Measurements from ENCODE around the gene RNPEPL1.

Gene RNPEPL1

GRCh38 chr2:240619506-240620148 lies 51.3 kb downstream of the RNPEPL1 start:
- CTCF ChIA-PET: interaction anchor here (0.6 kb wide), 1 partner anchor 37 kb away, joined by 3 read pairs; no protein-coding TSS in a partner anchor
- no peaks in the 10 kb centered on the region for H3K4me1 ChIP-seq (ENCODE audit: control insufficient read depth, insufficient read depth, low read length)

GRCh38 chr2:240620149-240620731 lies 52.0 kb downstream of the RNPEPL1 start:
- H3K4me3 ChIP-seq (ENCODE audit: low read depth, low read length): no peak overlapping the region
- ChIA-PET POLR2A (no interaction called here), CTCF (no interaction called here)
- no peaks in the 10 kb centered on the region for H3K36me3 ChIP-seq (ENCODE audit: control insufficient read depth in 2 of 2, insufficient read depth in 1 of 2, low read length in 2 of 2)
- H3K27ac ChIP-seq (ENCODE audit: extremely low read depth, low read depth, low read length): no peak overlapping the region
- no peaks in the 10 kb centered on the region for H3K4me1 ChIP-seq (ENCODE audit: control insufficient read depth, insufficient read depth, low read length)
- H3K9me3 ChIP-seq (ENCODE audit: control insufficient read depth, insufficient read depth, low read depth, low read length): no peaks in the 10 kb centered on the region
- no peak for TF ChIP-seq ZBTB20 (tag by site-specific recombination; IDR thresholded peaks at IDR 0.05)
- TF ChIP-seq ZNF837 (tag by site-specific recombination; IDR thresholded peaks at IDR 0.05): no peak
- no peak for TF ChIP-seq ZNF335 (tag by site-specific recombination; conservative IDR thresholded peaks at IDR 0.05)
- TF ChIP-seq ZNF184 (tag by site-specific recombination; IDR thresholded peaks at IDR 0.05): no peak
- no peak for TF ChIP-seq ZNF416 (tag by site-specific recombination; IDR thresholded peaks at IDR 0.05)
- TF ChIP-seq ZSCAN30 (tag by site-specific recombination; IDR thresholded peaks at IDR 0.05): no peak
- TF ChIP-seq ZNF645 (tag by site-specific recombination; IDR thresholded peaks at IDR 0.05): no peak
- TF ChIP-seq PRDM2 (tag by site-specific recombination; IDR thresholded peaks at IDR 0.05; ENCODE audit: borderline replicate concordance): no peak
- TF ChIP-seq ZEB2 (tag by site-specific recombination; IDR thresholded peaks at IDR 0.05): no peak
- TF ChIP-seq ZSCAN4 (tag by site-specific recombination; IDR thresholded peaks at IDR 0.05): no peak

More at GRCh38 chr2:240619506-240620148, 51.3 kb downstream of the RNPEPL1 start:
- Histone ChIP-seq H3K27ac (ENCODE audit: extremely low read depth, low read depth, low read length) (no peak overlapping the region), H3K36me3 (ENCODE audit: control insufficient read depth in 2 of 2, insufficient read depth in 1 of 2, low read length in 2 of 2) (no peaks in the 10 kb centered on the region), H3K4me3 (ENCODE audit: low read depth, low read length) (no peak overlapping the region), H3K9me3 (ENCODE audit: control insufficient read depth, insufficient read depth, low read depth, low read length) (no peaks in the 10 kb centered on the region)
- POLR2A ChIA-PET: no interaction called here
- TF ChIP-seq REST (tag by site-specific recombination; IDR thresholded peaks at IDR 0.05): no peak
- no peak for TF ChIP-seq ZNF18 (tag by site-specific recombination; IDR thresholded peaks at IDR 0.05)
- TF ChIP-seq EGR2 (tag by site-specific recombination; IDR thresholded peaks at IDR 0.05; ENCODE audit: low read depth): no peak
- TF ChIP-seq ZSCAN30 (tag by site-specific recombination; IDR thresholded peaks at IDR 0.05): no peak
- no peak for TF ChIP-seq ZNF623 (tag by site-specific recombination; IDR thresholded peaks at IDR 0.05)
- no peak for TF ChIP-seq ZNF777 (tag by site-specific recombination; IDR thresholded peaks at IDR 0.05; ENCODE audit: borderline replicate concordance)
- TF ChIP-seq ZNF140 (tag by site-specific recombination; IDR thresholded peaks at IDR 0.05): no peak
- no peak for TF ChIP-seq ZFP37 (tag by site-specific recombination; IDR thresholded peaks at IDR 0.05)
- no peak for TF ChIP-seq FEZF1 (tag by site-specific recombination; IDR thresholded peaks at IDR 0.05)
